Measurements from ENCODE around the gene NAALADL2.
A peak's percentile ranks its signal among the peaks of the same experiment; 100 is the strongest.

NAALADL2 gene

DNA sequence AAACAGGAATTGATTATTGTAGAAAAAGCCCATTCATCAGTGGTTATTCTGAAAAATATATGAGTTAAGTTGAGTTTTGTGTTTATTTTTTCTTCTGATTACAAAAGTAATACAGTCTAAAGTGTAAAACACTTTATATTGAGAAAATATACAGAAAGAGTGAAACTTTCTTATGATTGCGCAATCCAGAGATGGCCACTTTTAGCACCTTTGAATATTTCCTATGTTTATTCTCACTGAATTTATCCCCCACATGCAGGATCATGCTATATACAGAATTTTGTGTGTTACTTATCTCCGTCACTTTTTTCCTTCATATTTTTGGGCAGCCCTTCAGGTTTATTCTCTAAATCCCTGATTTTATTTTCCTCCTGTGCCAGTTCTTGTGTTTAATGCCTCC is 285.2 kb downstream of the NAALADL2 start:
- TF ChIP-seq, protein P1, sequence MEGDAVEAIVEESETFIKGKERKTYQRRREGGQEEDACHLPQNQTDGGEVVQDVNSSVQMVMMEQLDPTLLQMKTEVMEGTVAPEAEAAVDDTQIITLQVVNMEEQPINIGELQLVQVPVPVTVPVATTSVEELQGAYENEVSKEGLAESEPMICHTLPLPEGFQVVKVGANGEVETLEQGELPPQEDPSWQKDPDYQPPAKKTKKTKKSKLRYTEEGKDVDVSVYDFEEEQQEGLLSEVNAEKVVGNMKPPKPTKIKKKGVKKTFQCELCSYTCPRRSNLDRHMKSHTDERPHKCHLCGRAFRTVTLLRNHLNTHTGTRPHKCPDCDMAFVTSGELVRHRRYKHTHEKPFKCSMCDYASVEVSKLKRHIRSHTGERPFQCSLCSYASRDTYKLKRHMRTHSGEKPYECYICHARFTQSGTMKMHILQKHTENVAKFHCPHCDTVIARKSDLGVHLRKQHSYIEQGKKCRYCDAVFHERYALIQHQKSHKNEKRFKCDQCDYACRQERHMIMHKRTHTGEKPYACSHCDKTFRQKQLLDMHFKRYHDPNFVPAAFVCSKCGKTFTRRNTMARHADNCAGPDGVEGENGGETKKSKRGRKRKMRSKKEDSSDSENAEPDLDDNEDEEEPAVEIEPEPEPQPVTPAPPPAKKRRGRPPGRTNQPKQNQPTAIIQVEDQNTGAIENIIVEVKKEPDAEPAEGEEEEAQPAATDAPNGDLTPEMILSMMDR (IDR thresholded peaks at IDR 0.05), result no peak
- DNase-seq, result no peak
- H3K27me3 ChIP-seq, result no peaks in the 10 kb centered on the region
- H3K27ac ChIP-seq, result no peak overlapping the region
- H3K9me3 ChIP-seq, result no peaks in the 10 kb centered on the region
- intact Hi-C loops (cut with DNase I; ENCODE audit: low total_unique reads), result no loop called here
- no peak overlapping the region for H3K4me3 ChIP-seq
- H3K4me1 ChIP-seq, result no peaks in the 10 kb centered on the region
- no peaks in the 10 kb centered on the region for H3K36me3 ChIP-seq

DNA sequence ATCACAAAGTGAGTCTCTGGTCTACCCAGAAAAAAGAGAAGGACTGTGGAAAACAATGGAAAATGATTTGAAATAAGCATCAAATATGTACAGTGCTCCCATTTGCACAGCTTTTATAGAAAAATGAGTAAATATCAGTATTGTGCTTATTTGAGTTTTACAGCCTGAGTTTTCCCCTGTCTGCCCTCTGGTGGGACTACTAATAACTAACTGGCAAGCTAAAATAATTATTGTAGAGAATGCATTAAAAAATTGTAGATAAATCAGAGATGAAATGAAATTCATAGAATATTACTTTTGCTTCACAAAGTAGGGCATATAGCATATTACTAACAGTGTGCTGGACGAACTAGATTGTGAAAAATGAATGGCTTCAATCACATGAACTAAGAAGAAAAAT is 287.1 kb downstream of the NAALADL2 start:
- DNase-seq, result no peak
- no peaks in the 10 kb centered on the region for H3K36me3 ChIP-seq
- TF ChIP-seq, protein P1 (IDR thresholded peaks at IDR 0.05), result peak; percentile 9 to 15
- H3K4me3 ChIP-seq, result no peak overlapping the region
- intact Hi-C loops (cut with DNase I; ENCODE audit: low total_unique reads), result no loop called here
- H3K27me3 ChIP-seq, result no peaks in the 10 kb centered on the region
- H3K4me1 ChIP-seq, result no peaks in the 10 kb centered on the region
- no peaks in the 10 kb centered on the region for H3K9me3 ChIP-seq
- no peak overlapping the region for H3K27ac ChIP-seq

DNA sequence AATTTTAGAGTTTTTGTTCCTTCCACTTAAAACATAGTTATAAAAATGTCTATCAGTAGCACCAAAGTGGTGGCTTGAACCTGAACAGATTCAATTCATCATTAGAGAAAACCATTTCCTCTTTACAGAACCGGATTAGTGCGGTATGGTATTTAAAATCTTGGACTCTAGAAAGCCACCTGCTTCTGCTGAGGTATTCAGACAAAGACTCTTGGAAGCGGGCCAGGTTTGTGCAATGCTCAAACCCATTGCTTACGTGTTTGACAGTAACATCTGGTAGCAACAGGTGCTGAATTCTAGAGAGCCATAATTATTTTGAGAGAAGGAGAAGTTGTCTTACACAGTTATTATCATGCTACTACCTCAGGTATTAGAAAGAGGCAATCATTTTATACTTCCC is 290.5 kb downstream of the NAALADL2 start:
- no peaks in the 10 kb centered on the region for H3K4me1 ChIP-seq
- TF ChIP-seq, protein P1 (IDR thresholded peaks at IDR 0.05), result no peak
- no peaks in the 10 kb centered on the region for H3K27me3 ChIP-seq
- no peak overlapping the region for H3K4me3 ChIP-seq
- H3K36me3 ChIP-seq, result no peaks in the 10 kb centered on the region
- DNase-seq, result peak in 1 of 2 donors; percentile 19
- no peak overlapping the region for H3K27ac ChIP-seq
- no peaks in the 10 kb centered on the region for H3K9me3 ChIP-seq
- intact Hi-C loops (cut with DNase I; ENCODE audit: low total_unique reads), result no loop called here

DNA sequence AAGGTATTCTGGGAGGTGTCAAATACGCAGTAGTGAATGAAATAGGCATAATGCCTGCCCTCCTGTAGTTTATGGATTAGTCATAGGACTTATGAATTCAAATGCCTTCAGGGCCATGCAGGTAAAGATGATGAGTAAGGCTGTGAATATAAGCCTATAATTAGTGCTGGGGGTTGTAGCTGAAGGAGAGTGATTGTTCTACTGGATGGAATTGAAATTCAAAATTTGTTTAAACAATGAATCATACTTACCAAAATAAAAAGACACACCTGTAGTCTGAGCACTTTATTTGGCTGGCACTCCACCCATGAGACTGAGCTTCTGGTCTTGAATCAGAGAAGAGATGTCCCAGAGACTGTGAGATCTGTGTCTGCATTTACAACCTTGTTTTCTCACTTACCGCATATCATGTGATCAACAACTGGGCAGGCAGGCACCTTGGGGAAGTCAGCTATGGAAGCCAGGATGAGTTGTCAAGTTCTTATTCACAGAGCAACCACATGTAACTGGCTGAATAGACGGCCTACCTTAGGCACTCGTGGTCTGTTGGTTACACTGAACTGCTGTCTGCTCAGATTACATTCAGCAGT is 291.8 kb downstream of the NAALADL2 start:
- intact Hi-C loops (cut with DNase I; ENCODE audit: low total_unique reads), result no loop called here
- no peaks in the 10 kb centered on the region for H3K27me3 ChIP-seq
- H3K27ac ChIP-seq, result no peak overlapping the region
- TF ChIP-seq, protein P1 (IDR thresholded peaks at IDR 0.05), result no peak
- no peak overlapping the region for H3K4me3 ChIP-seq
- DNase-seq, result no peak
- no peaks in the 10 kb centered on the region for H3K9me3 ChIP-seq
- H3K4me1 ChIP-seq, result no peaks in the 10 kb centered on the region
- H3K36me3 ChIP-seq, result no peaks in the 10 kb centered on the region

DNA sequence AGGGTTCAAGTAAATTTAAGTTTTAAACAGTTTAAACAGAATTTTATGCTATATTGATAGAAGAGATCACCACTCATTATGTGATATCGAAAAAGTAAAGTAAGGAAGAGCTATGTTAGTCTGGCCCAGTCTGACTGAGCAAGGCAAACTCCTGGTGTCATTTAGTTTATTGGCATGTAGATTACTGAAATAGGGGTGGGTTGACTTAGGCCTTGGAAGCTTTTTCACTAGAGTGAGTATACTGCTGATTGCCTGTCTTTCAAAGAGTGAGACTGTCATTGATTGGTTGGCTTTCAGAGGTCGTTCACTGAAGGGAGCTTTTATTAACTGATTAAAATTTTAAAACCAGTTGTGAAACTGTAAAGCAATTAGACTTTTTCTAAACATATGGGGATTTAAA is 294.5 kb downstream of the NAALADL2 start:
- intact Hi-C loops (cut with DNase I; ENCODE audit: low total_unique reads), result no loop called here
- H3K36me3 ChIP-seq, result no peaks in the 10 kb centered on the region
- DNase-seq, result no peak
- no peak overlapping the region for H3K4me3 ChIP-seq
- TF ChIP-seq, protein P1 (IDR thresholded peaks at IDR 0.05), result no peak
- no peaks in the 10 kb centered on the region for H3K4me1 ChIP-seq
- no peak overlapping the region for H3K27ac ChIP-seq
- no peaks in the 10 kb centered on the region for H3K9me3 ChIP-seq
- H3K27me3 ChIP-seq, result no peaks in the 10 kb centered on the region

DNA sequence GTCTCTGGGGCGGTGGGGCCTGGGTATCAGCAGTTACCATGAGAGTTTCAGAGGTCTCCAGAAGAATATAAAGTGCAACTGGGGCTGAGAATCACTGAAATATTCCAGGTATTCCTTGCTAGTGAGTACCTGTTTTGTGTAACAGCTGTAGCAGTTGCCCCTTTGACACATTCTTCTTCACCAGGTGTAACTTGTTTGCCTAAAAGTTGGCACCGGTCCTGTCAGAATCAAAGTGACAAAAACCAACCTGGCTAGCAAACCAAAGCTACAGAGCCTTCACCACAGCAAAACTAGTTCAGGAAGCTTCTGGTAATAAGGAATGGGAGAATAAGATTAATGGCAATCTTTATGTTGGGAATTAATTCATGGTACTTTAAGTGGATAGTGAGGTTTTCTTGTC is 296.0 kb downstream of the NAALADL2 start:
- no peaks in the 10 kb centered on the region for H3K36me3 ChIP-seq
- no peak overlapping the region for H3K4me3 ChIP-seq
- H3K27ac ChIP-seq, result no peak overlapping the region
- H3K27me3 ChIP-seq, result no peaks in the 10 kb centered on the region
- DNase-seq, result no peak
- no peaks in the 10 kb centered on the region for H3K9me3 ChIP-seq
- TF ChIP-seq, protein P1 (IDR thresholded peaks at IDR 0.05), result no peak
- no peaks in the 10 kb centered on the region for H3K4me1 ChIP-seq
- intact Hi-C loops (cut with DNase I; ENCODE audit: low total_unique reads), result no loop called here

Measured in tibial artery (tissue), 4 donors.